ENCODE data around the gene ENC1.

The ENC1 gene

GRCh38 chr5:74672215-74672877 is 31.8 kb upstream of the ENC1 start:
- no peak for TF ChIP-seq PAX5 (IDR thresholded peaks at IDR 0.05; ENCODE audit: insufficient read depth, low read length, severe bottlenecking)
- no peak for TF ChIP-seq POLR2AphosphoS5 (IDR thresholded peaks at IDR 0.05; ENCODE audit: low read depth, low read length)
- TF ChIP-seq POU2F2 (IDR thresholded peaks at IDR 0.05; ENCODE audit: low read depth, low read length), result no peak
- TF ChIP-seq TAF1 (IDR thresholded peaks at IDR 0.05; ENCODE audit: low read depth, low read length), result no peak
- no peak for TF ChIP-seq SPI1 (IDR thresholded peaks at IDR 0.05; ENCODE audit: low read depth, low read length)
- no peak for TF ChIP-seq POLR2A (IDR thresholded peaks at IDR 0.05; ENCODE audit: low read depth, low read length)
- DNase-seq (ENCODE audit: insufficient read length, low spot score) (no peak), FAIRE-seq (no peak)

GRCh38 chr5:74670396-74671038 is 30.0 kb upstream of the ENC1 start:
- no peak for FAIRE-seq
- no peak for TF ChIP-seq POLR2AphosphoS5 (IDR thresholded peaks at IDR 0.05; ENCODE audit: low read depth, low read length)
- TF ChIP-seq SPI1 (IDR thresholded peaks at IDR 0.05; ENCODE audit: low read depth, low read length), result no peak
- TF ChIP-seq PAX5 (IDR thresholded peaks at IDR 0.05; ENCODE audit: insufficient read depth, low read length, severe bottlenecking), result no peak
- no peak for TF ChIP-seq TAF1 (IDR thresholded peaks at IDR 0.05; ENCODE audit: low read depth, low read length)
- TF ChIP-seq POLR2A (IDR thresholded peaks at IDR 0.05; ENCODE audit: low read depth, low read length), result no peak
- no peak for TF ChIP-seq POU2F2 (IDR thresholded peaks at IDR 0.05; ENCODE audit: low read depth, low read length)
- no peak for DNase-seq (ENCODE audit: insufficient read length, low spot score)

- DNase-seq (ENCODE audit: insufficient read length, low spot score) (no peak), FAIRE-seq (no peak)
- TF ChIP-seq SPI1 (IDR thresholded peaks at IDR 0.05; ENCODE audit: low read depth, low read length) (no peak), TAF1 (IDR thresholded peaks at IDR 0.05; ENCODE audit: low read depth, low read length) (no peak), POLR2AphosphoS5 (IDR thresholded peaks at IDR 0.05; ENCODE audit: low read depth, low read length) (no peak), POLR2A (IDR thresholded peaks at IDR 0.05; ENCODE audit: low read depth, low read length) (no peak), POU2F2 (IDR thresholded peaks at IDR 0.05; ENCODE audit: low read depth, low read length) (no peak), PAX5 (IDR thresholded peaks at IDR 0.05; ENCODE audit: insufficient read depth, low read length, severe bottlenecking) (no peak)
Observed at GRCh38 chr5:74669821-74670220, 29.3 kb upstream of the ENC1 start.

- DNase-seq (ENCODE audit: insufficient read length, low spot score) (no peak), FAIRE-seq (no peak)
- TF ChIP-seq PAX5 (IDR thresholded peaks at IDR 0.05; ENCODE audit: insufficient read depth, low read length, severe bottlenecking) (no peak), SPI1 (IDR thresholded peaks at IDR 0.05; ENCODE audit: low read depth, low read length) (no peak), POLR2A (IDR thresholded peaks at IDR 0.05; ENCODE audit: low read depth, low read length) (no peak), TAF1 (IDR thresholded peaks at IDR 0.05; ENCODE audit: low read depth, low read length) (no peak), POLR2AphosphoS5 (IDR thresholded peaks at IDR 0.05; ENCODE audit: low read depth, low read length) (no peak), POU2F2 (IDR thresholded peaks at IDR 0.05; ENCODE audit: low read depth, low read length) (no peak)
Observed at GRCh38 chr5:74667396-74667795, 26.9 kb upstream of the ENC1 start.

- no peak for FAIRE-seq
- TF ChIP-seq POLR2A (IDR thresholded peaks at IDR 0.05; ENCODE audit: low read depth, low read length) (no peak), POLR2AphosphoS5 (IDR thresholded peaks at IDR 0.05; ENCODE audit: low read depth, low read length) (no peak), TAF1 (IDR thresholded peaks at IDR 0.05; ENCODE audit: low read depth, low read length) (no peak), SPI1 (IDR thresholded peaks at IDR 0.05; ENCODE audit: low read depth, low read length) (no peak), PAX5 (IDR thresholded peaks at IDR 0.05; ENCODE audit: insufficient read depth, low read length, severe bottlenecking) (no peak), POU2F2 (IDR thresholded peaks at IDR 0.05; ENCODE audit: low read depth, low read length) (no peak)
- no peak for DNase-seq (ENCODE audit: insufficient read length, low spot score)
Observed at GRCh38 chr5:74665816-74666215, 25.3 kb upstream of the ENC1 start.

- no peak for DNase-seq (ENCODE audit: insufficient read length, low spot score)
- TF ChIP-seq POLR2A (IDR thresholded peaks at IDR 0.05; ENCODE audit: low read depth, low read length) (no peak), TAF1 (IDR thresholded peaks at IDR 0.05; ENCODE audit: low read depth, low read length) (no peak), SPI1 (IDR thresholded peaks at IDR 0.05; ENCODE audit: low read depth, low read length) (no peak), POU2F2 (IDR thresholded peaks at IDR 0.05; ENCODE audit: low read depth, low read length) (no peak), POLR2AphosphoS5 (IDR thresholded peaks at IDR 0.05; ENCODE audit: low read depth, low read length) (no peak), PAX5 (IDR thresholded peaks at IDR 0.05; ENCODE audit: insufficient read depth, low read length, severe bottlenecking) (no peak)
- FAIRE-seq, result no peak
Observed at GRCh38 chr5:74665273-74665672, 24.7 kb upstream of the ENC1 start.

GRCh38 chr5:74664551-74664950 is 24.0 kb upstream of the ENC1 start:
- TF ChIP-seq TAF1 (IDR thresholded peaks at IDR 0.05; ENCODE audit: low read depth, low read length), result no peak
- TF ChIP-seq SPI1 (IDR thresholded peaks at IDR 0.05; ENCODE audit: low read depth, low read length), result no peak
- no peak for TF ChIP-seq POLR2A (IDR thresholded peaks at IDR 0.05; ENCODE audit: low read depth, low read length)
- no peak for TF ChIP-seq PAX5 (IDR thresholded peaks at IDR 0.05; ENCODE audit: insufficient read depth, low read length, severe bottlenecking)
- no peak for TF ChIP-seq POLR2AphosphoS5 (IDR thresholded peaks at IDR 0.05; ENCODE audit: low read depth, low read length)

GRCh38 chr5:74660873-74661272 is 20.3 kb upstream of the ENC1 start:
- no peak for FAIRE-seq
- DNase-seq (ENCODE audit: insufficient read length, low spot score), result no peak
- TF ChIP-seq SPI1 (IDR thresholded peaks at IDR 0.05; ENCODE audit: low read depth, low read length) (no peak), POU2F2 (IDR thresholded peaks at IDR 0.05; ENCODE audit: low read depth, low read length) (no peak), PAX5 (IDR thresholded peaks at IDR 0.05; ENCODE audit: insufficient read depth, low read length, severe bottlenecking) (no peak), POLR2AphosphoS5 (IDR thresholded peaks at IDR 0.05; ENCODE audit: low read depth, low read length) (no peak), POLR2A (IDR thresholded peaks at IDR 0.05; ENCODE audit: low read depth, low read length) (no peak), TAF1 (IDR thresholded peaks at IDR 0.05; ENCODE audit: low read depth, low read length) (no peak)

More at GRCh38 chr5:74664551-74664950, 24.0 kb upstream of the ENC1 start:
- DNase-seq (ENCODE audit: insufficient read length, low spot score) (no peak), FAIRE-seq (no peak)

- no peak for TF ChIP-seq POLR2AphosphoS5 (IDR thresholded peaks at IDR 0.05; ENCODE audit: low read depth, low read length)
- no peak for TF ChIP-seq SPI1 (IDR thresholded peaks at IDR 0.05; ENCODE audit: low read depth, low read length)
- TF ChIP-seq POLR2A (IDR thresholded peaks at IDR 0.05; ENCODE audit: low read depth, low read length), result no peak
- TF ChIP-seq POU2F2 (IDR thresholded peaks at IDR 0.05; ENCODE audit: low read depth, low read length), result no peak
- TF ChIP-seq TAF1 (IDR thresholded peaks at IDR 0.05; ENCODE audit: low read depth, low read length), result no peak
- TF ChIP-seq PAX5 (IDR thresholded peaks at IDR 0.05; ENCODE audit: insufficient read depth, low read length, severe bottlenecking), result no peak
- no peak for FAIRE-seq
- no peak for DNase-seq (ENCODE audit: insufficient read length, low spot score)
Observed at GRCh38 chr5:74660140-74660539, 19.6 kb upstream of the ENC1 start.
